ENCODE results near the gene PFAS.

Gene PFAS

GRCh38 chr17:8314797-8315763, 66.0 kb downstream of the PFAS start:
- FAIRE-seq (no peak), DNase-seq (ENCODE audit: insufficient read length) (no peak)
- TF ChIP-seq POLR2AphosphoS5 (IDR thresholded peaks at IDR 0.05; ENCODE audit: low read depth, low read length) (no peak), POLR2A (IDR thresholded peaks at IDR 0.05; ENCODE audit: low read depth, low read length) (no peak), TAF1 (IDR thresholded peaks at IDR 0.05; ENCODE audit: borderline replicate concordance, low read depth, low read length) (no peak)

- FAIRE-seq (no peak), DNase-seq (ENCODE audit: insufficient read length) (no peak)
- TF ChIP-seq POLR2A (IDR thresholded peaks at IDR 0.05; ENCODE audit: low read depth, low read length) = no peak
Observed at GRCh38 chr17:8315764-8316217, 66.7 kb downstream of the PFAS start.

- DNase-seq (ENCODE audit: insufficient read length) (no peak), FAIRE-seq (no peak)
- TF ChIP-seq TAF1 (IDR thresholded peaks at IDR 0.05; ENCODE audit: borderline replicate concordance, low read depth, low read length) = no peak
- no peak for TF ChIP-seq POLR2AphosphoS5 (IDR thresholded peaks at IDR 0.05; ENCODE audit: low read depth, low read length)
- TF ChIP-seq POLR2A (IDR thresholded peaks at IDR 0.05; ENCODE audit: low read depth, low read length) = no peak
Observed at GRCh38 chr17:8318010-8318935, 69.2 kb downstream of the PFAS start.

Measured in GM12892 (cell line).